Measurements from ENCODE around the gene SEZ6.

DNA sequence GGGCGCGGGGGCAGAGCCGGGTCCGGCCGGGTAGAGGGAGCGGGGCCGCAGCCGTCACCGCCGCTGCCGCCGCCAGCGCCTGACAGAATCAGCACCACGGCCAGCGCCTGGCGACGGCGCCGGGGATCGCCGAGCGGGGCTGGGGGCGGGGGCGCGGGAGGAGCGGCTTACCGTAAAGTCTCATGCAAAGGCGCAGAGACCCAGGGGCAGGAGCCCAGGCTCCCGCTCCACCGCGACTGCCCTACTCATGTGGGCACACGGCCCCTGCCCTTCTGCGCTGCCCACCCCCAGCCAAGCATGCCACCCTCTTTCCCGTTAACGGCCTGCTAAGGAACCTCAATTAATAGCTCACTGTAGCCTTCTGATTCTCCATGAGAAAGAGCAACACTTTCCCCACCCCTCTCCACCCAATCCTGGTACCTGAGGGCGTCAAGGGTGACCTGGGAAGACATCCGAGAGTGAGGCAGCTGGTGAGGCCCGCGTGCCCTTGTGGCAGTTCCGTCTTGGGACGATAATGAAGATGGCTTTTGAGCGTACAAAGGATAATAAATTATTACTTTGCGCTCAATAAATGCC, at the start of gene SEZ6:
- TF ChIP-seq GATA2 (IDR thresholded peaks at IDR 0.05; ENCODE audit: low read depth, low read length) (no peak), GATA3 (IDR thresholded peaks at IDR 0.05; ENCODE audit: low read depth, low read length) (no peak)

Data from SH-SY5Y (cell line).